GM12874 (cell line): ENCODE measurements around the gene CSMD2.

ENCODE experiments used
- CTCF ChIP-seq: IDR thresholded peaks from 2 replicates; pipeline ENCODE4 v1.5.1; 2011; ENCODE audit warnings: low read depth, mild to moderate bottlenecking, control low read depth, low read length, moderate library complexity; ENCODE audit not compliant: insufficient read depth

The CSMD2 gene

GRCh38 chr1:33898881-33899280, 266.1 kb downstream of the CSMD2 start:
- TF ChIP-seq CTCF: no peak

GRCh38 chr1:33898406-33898805, 266.6 kb downstream of the CSMD2 start:
- TF ChIP-seq CTCF: no peak

GRCh38 chr1:33897092-33897725, 267.8 kb downstream of the CSMD2 start:
- TF ChIP-seq CTCF: no peak

- TF ChIP-seq CTCF: no peak
Observed at GRCh38 chr1:33895976-33896375, 269.1 kb downstream of the CSMD2 start.

GRCh38 chr1:33895396-33895795, 269.6 kb downstream of the CSMD2 start:
- TF ChIP-seq CTCF: no peak

- TF ChIP-seq CTCF: no peak
Observed at GRCh38 chr1:33893147-33893830, 271.7 kb downstream of the CSMD2 start.

GRCh38 chr1:33886496-33886895, 278.5 kb downstream of the CSMD2 start:
- no peak for TF ChIP-seq CTCF
